HG03565 (cell line): ENCODE results near the gene CACNA1E.
A peak's percentile ranks its signal among the peaks of the same experiment; 100 is the strongest.
"Not testable (repeated sequence)": the region's sequence is repeated elsewhere in the genome, so short reads cannot be mapped to it uniquely, and the experiment has no call there.

Source experiments
- ATAC-seq: cut with Tn5 transposase; IDR thresholded peaks from one replicate; pipeline ENCODE4 v1.9.1; 2021; ENCODE audit warnings: mild to moderate bottlenecking, moderate library complexity; ENCODE audit not compliant: unreplicated experiment

The CACNA1E gene

DNA sequence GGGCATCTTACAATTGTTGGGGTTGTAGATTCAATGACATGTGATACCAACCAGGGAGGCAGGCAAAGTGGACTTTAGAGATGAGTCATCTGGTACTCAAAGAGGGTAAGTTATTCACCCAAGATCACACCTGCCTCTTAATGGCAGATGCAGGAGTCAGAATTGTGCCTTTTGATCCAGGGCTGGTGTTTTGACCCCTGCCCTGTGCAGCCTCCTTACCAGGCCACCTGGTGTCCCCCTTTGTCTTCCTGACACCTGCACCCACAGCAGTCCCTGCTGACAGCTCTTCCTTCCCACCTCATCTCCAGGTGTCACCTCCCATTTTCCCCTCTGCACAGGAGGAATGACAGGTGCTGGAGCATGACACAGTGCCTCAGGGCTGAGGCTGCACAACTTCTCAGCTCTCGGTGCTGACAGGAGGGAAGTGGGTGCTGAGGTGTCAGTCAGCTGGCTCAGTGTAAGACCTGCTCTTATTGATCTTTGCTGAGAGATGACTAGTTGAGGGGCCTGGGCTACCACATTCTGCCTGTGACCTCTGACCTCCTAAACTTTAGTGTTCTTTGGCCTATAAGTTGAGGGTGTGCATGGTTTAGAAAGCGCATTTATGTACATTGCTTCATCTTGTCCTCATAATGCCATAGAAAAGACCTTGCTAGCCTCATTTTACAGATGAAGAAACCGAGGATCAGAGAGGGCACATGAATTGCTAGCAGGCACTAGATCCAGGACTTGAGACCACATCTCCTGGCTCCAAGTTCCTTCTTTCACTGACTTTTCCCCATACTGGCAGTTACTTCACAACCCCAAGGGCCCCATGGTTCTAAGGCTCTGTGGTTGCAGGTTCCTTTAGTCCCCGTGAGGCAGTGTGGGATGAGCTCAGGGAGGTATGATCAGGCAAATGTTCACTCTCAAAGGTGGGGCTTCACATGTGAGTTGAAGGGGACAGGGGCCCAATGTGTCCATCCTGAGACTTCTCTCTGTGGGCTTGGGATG lies 31.3 kb downstream of the CACNA1E start:
- ATAC-seq: peak; percentile 50

DNA sequence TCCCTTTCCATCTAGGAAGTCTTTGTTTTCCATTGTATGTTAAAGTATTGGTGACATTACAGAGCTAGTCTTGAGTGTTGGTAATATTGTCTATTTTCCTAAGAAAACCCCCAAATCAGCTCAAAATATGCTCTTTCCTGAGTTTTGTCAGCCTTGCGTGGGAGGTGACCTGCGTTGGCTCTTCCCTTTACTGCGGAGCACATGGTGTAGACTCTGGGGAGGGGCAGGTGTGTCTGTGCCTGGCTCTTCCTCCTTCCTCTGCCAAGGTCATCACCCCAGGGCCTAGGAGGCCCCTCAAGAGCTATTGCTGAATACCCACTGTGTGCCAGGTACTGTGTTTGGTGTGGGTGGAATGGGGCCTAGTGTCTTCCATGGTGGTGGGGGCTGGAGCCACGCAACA lies 33.4 kb downstream of the CACNA1E start:
- no peak for ATAC-seq

DNA sequence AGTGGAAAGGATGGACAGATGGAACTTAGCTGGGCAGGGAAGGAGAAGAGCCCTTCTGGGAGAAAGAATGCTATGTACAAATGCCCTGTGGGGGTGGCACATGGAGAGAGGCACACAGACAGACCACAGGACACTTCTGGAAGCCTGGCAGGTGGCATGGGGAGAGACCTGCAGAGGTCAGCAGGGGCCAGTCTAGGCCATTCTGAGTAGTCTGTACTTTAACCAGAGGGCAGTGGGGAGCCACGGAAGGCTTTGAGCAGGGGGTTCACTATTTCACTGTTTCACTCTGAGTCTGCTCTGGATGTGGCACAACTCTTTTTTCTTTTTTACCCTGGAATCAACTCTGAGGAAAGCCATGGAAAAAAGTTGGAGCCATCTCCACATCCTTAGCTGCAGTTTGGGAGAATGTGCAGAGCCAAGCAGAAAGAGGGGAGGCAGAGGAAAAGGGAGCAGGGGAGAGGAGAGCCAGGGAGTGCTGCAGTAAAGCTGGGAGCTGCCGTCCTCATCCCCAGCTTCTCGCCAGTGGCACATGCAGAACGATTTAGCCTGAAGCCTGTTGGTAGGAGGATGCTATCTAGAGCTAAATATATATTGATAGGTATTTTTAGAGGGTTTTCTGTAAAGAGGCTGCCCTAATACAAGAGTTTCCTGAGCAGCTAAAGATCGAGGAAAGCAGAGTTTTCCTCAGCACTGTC lies 34.0 kb downstream of the CACNA1E start:
- ATAC-seq: no peak

DNA sequence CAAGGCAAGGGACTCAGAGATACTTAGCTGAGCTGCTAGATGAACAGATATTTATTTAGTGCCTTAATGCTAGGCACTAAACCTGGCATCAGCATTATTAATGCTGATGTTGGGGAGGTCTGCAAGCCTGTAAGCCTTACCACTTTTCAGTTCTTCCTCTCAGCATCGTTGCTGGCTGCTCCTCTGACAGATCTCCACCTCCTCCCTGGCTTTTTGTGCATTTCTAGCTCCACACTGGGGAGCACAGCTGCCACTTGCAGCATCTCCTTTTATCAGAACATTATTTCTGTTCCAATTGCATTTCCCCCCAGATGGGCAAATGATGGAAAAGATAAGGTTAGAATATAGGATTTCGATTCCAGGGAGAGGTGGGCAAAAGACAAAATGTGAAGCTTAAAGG lies 34.8 kb downstream of the CACNA1E start:
- no peak for ATAC-seq

DNA sequence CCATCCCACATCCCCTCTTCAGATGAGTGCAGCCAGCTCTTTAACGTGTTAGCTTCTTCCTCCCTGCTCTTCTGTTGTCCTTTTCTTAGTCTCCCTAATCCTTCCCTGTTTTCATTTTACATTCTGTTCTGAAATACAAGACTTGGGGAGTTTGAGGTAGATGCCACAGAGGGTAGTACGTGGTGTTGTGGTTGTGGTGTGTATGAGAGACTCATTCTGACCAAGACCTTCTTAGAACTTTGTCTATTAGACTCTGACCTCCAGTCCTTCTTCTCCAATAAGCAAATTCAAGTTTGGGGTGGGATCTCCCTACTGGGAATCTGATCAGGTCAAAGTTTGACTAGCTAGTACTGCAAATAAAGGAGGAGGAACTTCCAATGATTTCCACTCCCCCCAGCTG lies 39.5 kb downstream of the CACNA1E start:
- ATAC-seq: no peak

DNA sequence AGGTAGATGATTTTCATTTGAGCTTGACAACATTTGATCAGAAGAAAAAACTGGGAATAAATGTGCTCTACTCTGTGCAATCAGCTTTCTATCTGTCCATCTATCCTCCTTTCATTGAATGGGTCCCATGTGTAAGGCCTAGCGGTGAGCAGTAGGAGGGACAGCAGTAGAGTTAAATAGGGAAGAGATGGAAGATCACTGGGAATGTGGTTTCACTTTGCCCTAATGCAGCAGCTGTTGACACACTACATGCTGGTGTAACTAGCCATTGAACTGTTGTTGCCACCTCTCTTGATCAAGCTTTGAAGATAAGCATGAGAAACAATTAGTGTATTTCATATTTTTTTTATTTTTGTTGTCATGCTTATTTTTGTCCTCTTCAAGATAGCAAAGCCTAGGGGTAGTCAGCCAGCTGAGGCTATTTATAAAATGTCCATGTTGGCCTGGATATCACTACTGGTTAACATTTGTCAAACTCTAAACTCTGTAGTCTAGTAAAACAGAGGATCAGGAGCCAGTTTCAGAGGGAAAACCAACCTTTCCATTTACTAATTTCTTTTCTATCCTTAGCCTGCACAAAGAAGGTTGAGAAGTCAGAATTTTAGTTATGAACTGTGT lies 41.9 kb downstream of the CACNA1E start:
- no peak for ATAC-seq

DNA sequence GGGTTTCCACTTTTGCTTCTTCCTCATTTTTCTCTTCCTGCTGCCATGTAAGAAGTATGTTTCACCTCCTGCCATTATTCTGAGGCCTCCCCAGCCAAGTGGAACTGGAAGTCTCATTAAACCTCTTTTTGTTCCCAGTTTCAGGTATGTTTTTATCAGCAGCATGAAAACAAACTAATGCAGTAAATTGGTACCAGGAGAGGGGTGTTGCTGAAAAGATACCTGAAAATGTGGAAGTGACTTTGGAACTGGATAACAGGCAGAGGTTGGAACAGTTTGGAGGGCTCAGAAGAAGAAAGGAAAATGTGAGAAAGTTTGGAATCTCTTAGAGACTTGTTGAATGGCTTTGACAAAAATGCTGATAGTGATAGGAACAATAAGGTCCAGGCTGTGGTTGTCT lies 44.9 kb downstream of the CACNA1E start:
- not testable (repeated sequence) for ATAC-seq

DNA sequence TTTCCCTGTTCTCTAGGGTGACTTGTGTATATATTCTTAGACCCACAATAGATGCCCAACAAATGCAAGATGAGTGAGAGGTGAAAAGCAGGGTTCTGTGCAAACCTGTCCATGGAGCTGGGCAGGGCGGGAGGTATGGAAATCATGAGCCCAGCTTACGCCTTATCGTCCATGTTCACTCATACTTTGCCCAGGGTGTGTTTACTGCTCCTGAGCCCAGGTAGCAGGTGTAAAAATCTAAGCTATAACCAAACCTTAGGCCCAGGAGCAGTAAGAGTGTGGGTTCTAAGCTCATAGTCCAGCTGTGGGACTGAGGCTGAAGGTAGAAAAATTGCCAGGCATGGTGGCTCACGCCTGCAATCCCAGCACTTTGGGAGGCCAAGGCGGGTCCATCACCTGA lies 48.1 kb downstream of the CACNA1E start:
- no peak for ATAC-seq

DNA sequence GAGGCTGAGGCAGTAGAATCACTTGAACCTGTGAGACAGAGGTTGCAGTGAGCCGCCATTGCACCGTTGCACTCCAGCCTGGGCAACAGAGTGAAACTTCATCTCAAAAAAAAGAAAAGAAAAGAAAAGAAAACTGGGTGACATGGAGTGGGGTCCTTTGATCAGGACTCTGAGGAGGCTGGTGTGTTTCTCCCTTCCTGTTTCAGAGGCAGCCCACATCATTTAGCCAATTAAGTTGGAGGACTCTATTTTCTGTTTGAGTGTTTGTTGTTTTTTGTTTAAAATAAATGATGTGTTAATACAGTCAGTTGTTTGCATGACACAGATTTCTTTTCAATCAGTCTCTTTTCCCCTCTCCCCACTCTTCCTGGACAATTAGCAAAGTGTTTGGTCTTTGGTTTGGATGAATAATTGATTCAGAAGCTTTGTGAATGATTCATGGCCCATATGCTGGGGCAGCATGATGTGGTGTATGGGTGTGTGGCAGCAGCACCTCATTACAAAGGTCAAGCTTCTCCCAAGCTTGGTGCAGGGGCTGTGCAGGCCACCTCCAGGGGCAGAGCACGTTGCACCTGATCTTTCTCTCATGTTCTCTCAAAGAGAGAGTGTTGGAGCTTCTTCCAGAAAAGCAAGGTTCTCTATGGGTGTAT lies 48.8 kb downstream of the CACNA1E start:
- no peak for ATAC-seq

DNA sequence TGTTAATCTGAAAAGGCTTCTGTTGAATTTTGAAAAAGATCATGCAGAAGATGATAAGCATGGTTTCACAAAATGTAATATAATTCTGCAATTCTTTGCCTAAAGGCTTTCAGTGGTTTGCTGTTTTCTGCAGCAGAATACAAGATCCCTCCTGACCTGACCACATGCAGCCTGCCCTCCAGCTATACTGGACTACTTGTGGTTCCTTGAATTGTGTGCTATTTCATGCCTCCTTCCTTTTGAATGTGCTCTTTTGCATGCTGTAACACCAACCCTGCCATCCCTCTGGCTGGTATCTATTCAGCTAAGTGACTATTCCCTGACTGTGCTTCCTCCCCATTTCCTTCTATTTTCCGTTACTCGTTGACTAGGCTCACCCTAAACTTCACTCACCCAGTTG lies 55.5 kb downstream of the CACNA1E start:
- no peak for ATAC-seq

DNA sequence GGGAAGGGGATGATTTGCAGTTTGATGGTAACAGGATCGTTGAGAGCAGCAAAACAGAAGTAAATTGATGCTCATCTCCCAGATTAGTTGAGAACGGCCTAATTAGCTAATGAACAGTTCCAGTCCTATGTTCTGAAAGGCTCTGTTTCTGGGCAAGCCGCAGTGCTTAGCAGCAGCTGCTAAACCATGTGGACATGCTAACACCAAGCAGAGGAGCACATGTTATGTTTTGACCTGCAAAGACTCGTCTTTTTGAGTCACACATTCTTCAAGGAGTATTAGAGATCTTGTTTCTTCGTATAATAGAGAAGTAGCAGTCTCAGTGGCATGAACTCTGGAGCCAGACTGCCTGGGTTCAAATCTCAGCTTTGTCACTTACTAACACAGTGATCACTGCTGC lies 58.1 kb downstream of the CACNA1E start:
- no peak for ATAC-seq

DNA sequence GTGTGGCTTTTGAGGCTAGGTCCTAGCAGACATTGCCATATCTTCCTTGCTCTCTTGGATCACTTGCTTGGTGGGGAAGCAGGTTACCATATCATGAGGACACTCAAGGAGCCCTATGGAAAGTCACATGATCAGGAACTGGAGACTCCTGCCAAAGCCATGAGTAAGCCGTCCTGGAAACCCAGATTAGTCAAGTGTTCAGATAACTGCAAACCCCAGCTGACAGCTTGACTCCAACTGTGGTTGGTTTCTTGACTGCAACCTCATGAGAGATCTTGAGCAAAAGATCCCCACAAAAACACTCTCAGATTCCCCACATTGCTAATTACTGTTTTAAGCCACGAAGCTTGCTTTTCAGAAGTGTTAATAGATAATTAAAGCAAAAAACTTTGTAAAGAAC lies 58.6 kb downstream of the CACNA1E start:
- ATAC-seq: no peak

DNA sequence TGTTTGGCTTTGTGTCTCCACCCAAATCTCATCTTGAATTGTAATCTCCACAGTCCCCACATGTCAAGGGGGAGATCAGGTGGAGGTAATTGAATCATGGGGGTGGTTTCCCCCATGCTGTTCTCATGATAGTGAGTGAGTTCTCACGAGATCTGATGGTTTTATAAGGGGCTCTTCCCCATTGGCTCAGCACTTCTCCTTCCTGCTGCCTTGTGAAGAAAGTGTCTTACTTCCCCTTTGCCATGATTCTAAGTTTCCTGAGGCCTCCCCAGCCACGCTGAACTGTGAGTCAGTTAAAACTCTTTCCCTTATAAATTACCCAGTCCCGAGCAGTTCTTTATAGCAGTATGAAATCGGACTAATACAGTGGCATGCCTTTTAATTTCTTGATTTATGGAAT lies 59.1 kb downstream of the CACNA1E start:
- not testable (repeated sequence) for ATAC-seq

DNA sequence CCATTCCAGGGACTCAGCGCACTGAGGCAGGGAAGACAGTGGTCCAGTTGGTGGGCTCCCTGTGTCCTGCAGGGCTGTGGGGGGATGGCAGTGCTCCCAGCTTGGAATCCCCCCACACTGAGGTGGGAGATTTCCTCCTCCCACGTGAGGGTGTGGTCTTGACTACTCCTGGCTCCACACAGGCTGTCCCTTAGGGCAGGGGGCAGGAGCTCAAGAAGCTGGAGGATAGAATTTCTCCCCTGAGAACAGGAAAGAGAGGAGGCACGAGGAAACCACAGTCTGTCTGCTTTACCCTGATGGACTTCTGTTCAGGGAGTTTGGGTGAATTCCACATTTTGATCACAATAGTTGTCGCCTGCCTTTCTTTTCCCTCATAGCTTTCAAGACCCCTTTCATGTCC lies 62.1 kb downstream of the CACNA1E start:
- ATAC-seq: no peak

DNA sequence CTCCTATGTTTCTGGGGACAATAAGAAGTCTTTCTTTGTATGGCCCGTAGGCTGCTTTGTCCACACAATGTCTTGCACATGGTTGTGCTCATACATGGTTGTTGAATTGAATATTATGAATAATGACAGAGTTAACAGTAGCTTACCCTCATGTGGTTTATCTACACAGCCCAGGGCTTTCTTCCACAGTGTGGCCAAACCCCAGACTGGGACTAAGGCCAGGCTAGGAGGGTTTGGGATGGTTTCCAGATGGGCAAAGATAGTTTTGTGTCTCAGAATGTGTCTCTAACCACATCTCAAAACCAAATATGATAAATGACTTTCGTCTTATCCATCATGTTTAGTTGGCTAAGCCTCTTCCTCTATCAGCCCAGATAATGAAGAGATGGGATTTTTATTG lies 65.2 kb downstream of the CACNA1E start:
- no peak for ATAC-seq

DNA sequence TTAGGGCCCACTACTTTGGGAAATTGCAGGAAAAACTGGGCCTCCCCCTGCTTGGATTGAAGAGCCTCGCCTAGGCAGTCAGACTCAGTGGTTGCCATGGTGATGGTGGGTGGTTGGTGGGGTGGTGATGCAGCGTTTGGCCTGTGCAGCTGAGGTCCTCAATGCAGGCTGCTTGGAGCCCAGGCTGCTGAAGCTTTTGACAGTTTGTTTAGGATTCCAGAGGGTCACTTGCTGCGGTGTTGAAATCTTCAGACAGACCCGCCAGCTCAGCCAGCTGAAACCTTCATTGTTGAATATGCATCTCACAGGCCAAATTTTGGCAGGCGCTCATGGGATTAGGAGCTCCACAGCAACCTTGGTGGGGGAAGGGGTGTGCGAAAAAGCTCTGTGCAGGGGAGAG lies 67.9 kb downstream of the CACNA1E start:
- ATAC-seq: no peak

DNA sequence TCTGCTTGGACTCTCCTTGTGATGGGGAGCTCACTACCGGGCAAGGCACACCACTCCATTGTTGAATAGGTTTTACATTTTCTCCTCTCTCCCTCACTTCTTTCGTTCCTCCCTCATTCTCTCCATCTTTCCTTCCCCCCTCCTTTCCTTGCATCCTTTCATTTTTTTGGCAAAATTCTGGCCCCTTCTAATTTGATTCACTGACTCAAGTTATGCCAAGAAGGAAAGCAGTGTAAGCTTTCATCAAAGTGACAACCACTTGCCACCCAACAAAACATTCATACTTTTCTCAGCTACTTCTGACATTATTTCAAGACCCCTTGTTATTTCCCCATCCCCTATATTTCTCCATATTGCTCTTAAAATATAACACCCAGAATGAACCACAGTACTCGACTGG lies 68.4 kb downstream of the CACNA1E start:
- no peak for ATAC-seq

DNA sequence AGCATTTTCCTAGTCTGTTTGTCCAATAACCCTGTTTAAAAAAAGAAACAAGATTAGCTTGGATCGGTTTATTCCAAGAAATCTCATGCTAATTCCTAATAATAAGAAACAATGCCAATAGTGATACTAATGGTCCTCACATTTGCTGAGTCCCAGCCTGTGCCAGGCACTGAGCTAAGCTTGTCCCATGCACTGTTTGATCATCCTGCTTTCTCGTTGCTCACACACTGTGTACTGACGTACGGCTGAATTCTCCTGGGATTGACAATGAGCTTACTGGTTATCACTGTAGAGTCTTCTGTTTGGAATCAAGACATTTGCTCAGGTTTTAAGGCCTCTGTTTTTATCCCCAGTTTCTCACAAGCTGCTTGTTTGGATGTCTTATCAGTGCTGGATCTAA lies 71.1 kb downstream of the CACNA1E start:
- ATAC-seq: no peak

DNA sequence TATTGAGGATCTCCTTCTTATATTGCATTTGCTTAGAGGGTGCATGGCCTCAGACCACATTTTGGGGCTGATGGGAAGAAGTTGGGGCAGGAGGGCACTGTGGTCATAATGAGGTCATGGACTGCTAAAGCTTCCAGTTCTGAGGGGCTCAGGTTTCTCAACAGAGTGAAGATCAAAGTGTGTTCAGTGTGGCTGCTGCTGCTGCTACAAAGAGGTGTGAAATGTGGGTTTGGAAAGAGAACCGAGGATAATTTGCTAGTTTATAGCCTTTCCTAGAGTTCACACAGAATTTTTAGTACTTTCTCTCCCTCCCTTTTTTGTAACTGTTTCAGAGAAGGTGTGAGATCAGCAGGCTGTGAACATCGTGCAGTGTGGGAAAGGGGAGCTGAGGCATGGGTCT lies 73.3 kb downstream of the CACNA1E start:
- no peak for ATAC-seq

DNA sequence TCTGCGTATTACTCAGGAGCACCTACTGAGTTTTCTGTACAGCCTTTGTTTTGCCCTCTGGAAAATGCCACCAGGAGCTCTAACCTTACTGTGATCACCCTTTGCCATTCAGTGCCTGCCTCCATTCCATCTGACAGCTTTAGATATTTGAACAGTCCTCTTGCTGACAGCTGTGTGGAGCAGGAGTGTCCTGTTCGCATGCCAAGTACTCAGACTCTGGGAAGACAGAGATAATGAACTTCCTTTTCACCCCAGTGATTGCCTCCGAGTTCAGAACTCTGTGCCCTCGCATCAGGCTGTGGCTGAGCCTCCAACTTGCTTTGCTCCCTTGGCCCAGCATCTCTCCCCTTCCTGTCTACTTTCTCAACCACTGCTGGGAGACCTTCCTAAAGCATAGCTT lies 74.0 kb downstream of the CACNA1E start:
- no peak for ATAC-seq

DNA sequence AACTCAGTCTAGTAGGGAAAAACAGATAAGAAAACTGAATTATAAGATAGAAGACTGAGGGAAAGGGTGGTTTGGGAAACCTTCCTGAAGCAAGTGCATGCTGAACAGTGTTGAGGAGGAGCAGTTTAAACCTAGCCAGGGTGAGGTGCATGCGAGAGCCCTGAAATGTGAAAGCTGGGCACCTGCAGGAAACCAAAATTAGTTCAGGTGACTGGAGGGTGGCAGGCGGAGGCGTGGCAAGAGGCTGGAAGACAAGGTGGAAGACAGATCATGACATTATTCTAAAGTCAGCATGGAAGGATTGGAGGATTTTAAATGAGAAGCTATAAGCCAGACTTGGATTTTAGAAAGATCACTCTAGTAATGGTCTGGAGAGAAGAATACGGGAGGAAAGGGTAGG lies 75.1 kb downstream of the CACNA1E start:
- no peak for ATAC-seq
